GM12872 (cell line): ENCODE measurements around the gene CCL19.

Experiments
- CTCF ChIP-seq: IDR thresholded peaks from 3 replicates; pipeline ENCODE4 v1.5.1; 2011; ENCODE audit warnings: low read depth, mild to moderate bottlenecking, low read length, moderate library complexity; ENCODE audit not compliant: insufficient read depth

The CCL19 gene

GRCh38 chr9:34690983-34691935 lies at the start of gene CCL19:
Gene CCL19, minus strand, starts transcription at chr9:34691276. Its CDS starts 137 bp downstream, at chr9:34691139.
- TF ChIP-seq CTCF, result no peak

- TF ChIP-seq CTCF, result no peak
These were observed 46.7 kb upstream of the CCL19 start for GRCh38 chr9:34737677-34738260.

DNA sequence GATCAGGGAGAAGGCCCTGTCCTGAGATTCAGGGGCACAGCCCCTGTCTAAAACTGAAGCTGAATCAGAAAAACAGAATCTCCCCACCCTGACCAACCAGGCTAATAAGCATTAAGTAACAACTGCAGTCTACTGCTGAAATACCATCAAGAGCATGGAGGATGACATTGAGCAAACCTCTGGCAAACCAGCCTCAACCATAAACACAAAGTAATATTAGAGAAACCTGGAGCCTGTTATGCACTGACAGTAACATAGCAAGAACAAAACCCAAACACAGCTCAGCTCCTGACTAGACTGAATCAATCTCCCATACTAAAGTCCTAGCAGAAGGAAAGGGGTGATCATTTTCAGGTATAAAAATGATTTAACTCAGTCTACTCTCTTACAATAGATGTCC lies 43.6 kb upstream of the CCL19 start:
- TF ChIP-seq CTCF, result no peak

DNA sequence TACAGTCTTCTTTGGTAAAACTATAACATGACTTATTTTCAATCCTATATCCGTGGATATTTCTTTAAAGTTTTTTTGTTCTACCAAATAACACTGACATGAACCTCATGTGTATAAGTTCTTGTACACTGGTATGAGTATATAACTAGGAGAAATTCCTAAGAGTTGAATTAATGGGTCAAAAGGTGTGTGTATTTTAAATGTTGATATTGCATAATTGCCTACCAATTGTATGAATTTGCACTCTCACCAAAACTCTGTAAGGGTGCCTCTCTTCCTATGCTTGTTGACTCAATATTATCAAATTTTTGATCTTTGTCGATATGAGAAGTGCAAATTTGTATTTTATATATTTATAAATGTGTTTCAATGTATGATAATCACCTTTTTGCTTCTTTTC lies 41.8 kb upstream of the CCL19 start:
- no peak for TF ChIP-seq CTCF

GRCh38 chr9:34732478-34732877 lies 41.4 kb upstream of the CCL19 start:
- TF ChIP-seq CTCF, result no peak

- no peak for TF ChIP-seq CTCF
These were observed 32.1 kb upstream of the CCL19 start for GRCh38 chr9:34723141-34723540.

DNA sequence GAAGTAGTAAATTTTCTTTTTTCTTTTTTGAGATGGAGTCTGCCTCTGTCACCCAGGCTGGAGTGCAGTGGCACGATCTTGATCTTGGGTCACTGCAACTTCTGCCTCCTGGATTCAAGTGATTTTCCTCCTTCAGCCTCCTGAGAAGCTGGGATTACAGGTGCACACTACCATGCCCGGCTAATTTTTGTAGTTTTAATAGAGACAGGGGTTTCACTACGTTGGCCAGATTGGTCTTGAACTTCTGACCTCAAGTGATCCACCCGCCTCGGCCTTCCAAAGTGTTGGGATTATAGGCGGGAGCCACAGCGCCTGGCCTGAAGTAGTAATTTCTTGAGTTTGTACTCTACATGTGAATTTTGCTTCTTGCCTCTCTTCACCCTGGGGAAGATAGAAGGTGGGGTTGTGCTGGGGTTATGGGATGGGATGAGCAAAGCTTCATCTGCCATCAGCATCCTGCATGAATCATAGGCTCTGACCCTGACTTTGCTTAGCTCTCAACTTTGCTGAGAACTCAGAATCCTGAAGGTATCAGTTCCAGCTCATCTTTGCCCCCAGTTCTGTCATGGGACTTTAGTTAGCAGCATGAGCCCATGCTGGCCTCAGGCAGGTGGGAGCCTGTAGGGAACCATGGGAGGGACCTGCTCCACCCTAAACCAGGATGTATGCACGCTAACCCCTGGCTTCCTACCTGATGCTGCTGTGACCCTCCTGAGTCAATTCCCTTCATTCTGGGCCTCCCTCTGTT lies 28.1 kb upstream of the CCL19 start:
- no peak for TF ChIP-seq CTCF
